NOMO-1 treated with DMSO at 0.1 percent for 48 hours (cell line): ENCODE results near the gene PTPRM.

Experiments used
- DNase-seq: peaks from one replicate; lab custom pipeline; 2025; ENCODE audit not compliant: unreplicated experiment; lab: John Stamatoyannopoulos, UW

The PTPRM gene

GRCh38 chr18:7749510-7749981 is 182.4 kb downstream of the PTPRM start:
- no peak for DNase-seq

- DNase-seq: no peak
Measured at GRCh38 chr18:7750095-7750663, 183.1 kb downstream of the PTPRM start.

- DNase-seq: no peak
Measured at GRCh38 chr18:7750966-7751365, 183.8 kb downstream of the PTPRM start.

GRCh38 chr18:7754258-7754657 is 187.1 kb downstream of the PTPRM start:
- no peak for DNase-seq

- DNase-seq: no peak
Measured at GRCh38 chr18:7754725-7755181, 187.6 kb downstream of the PTPRM start.

- no peak for DNase-seq
Measured at GRCh38 chr18:7755753-7756475, 188.8 kb downstream of the PTPRM start.

GRCh38 chr18:7757175-7757574 is 190.1 kb downstream of the PTPRM start:
- no peak for DNase-seq

GRCh38 chr18:7758764-7759163 is 191.6 kb downstream of the PTPRM start:
- DNase-seq: no peak

GRCh38 chr18:7760967-7761948 is 194.1 kb downstream of the PTPRM start:
- no peak for DNase-seq

GRCh38 chr18:7764405-7764804 is 197.3 kb downstream of the PTPRM start:
- no peak for DNase-seq

- no peak for DNase-seq
Measured at GRCh38 chr18:7766346-7766745, 199.2 kb downstream of the PTPRM start.

GRCh38 chr18:7766817-7767216 is 199.7 kb downstream of the PTPRM start:
- DNase-seq: no peak

- DNase-seq: no peak
Measured at GRCh38 chr18:7770908-7771307, 203.8 kb downstream of the PTPRM start.

- no peak for DNase-seq
Measured at GRCh38 chr18:7772510-7772888, 205.4 kb downstream of the PTPRM start.

GRCh38 chr18:7772951-7773350 is 205.8 kb downstream of the PTPRM start:
- DNase-seq: no peak

- DNase-seq: no peak
Measured at GRCh38 chr18:7775128-7775527, 208.0 kb downstream of the PTPRM start.

- DNase-seq: no peak
Measured at GRCh38 chr18:7775843-7776242, 208.7 kb downstream of the PTPRM start.

- DNase-seq: no peak
Measured at GRCh38 chr18:7778181-7778580, 211.1 kb downstream of the PTPRM start.

GRCh38 chr18:7779211-7779610 is 212.1 kb downstream of the PTPRM start:
- no peak for DNase-seq

GRCh38 chr18:7784171-7784570 is 217.1 kb downstream of the PTPRM start:
- DNase-seq: no peak

GRCh38 chr18:7786569-7786968 is 219.5 kb downstream of the PTPRM start:
- DNase-seq: no peak

- DNase-seq: no peak
Measured at GRCh38 chr18:7787339-7787738, 220.2 kb downstream of the PTPRM start.
